ENCODE measurements around the gene PDE3A.
A peak's percentile ranks its signal among the peaks of the same experiment; 100 is the strongest.
"Not testable (repeated sequence)": the region's sequence is repeated elsewhere in the genome, so short reads cannot be mapped to it uniquely, and the experiment has no call there.

The PDE3A gene

GRCh38 chr12:20615020-20615419 is 246.7 kb downstream of the PDE3A start:
- DNase-seq (ENCODE audit: low spot score), result not testable (repeated sequence)

DNA sequence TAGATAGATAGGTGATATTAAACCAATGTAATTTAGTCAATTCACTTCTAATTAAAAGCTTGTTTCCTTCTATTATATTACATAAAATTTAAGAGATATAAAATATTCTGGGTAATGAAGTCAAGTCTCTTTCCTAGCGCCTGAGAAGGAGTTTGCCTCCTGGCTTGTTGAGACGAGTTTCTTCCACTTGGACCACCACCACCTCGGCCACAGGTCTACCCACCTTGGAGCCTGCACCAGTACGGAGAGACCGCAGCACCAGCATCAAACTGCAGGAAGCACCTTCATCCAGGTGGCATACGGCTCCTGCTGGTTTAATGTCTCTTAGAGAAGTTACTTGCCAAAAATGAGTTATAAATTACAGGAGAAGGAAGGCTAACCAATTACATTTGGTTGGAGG is 247.8 kb downstream of the PDE3A start:
- DNase-seq (ENCODE audit: low spot score), result no peak

DNA sequence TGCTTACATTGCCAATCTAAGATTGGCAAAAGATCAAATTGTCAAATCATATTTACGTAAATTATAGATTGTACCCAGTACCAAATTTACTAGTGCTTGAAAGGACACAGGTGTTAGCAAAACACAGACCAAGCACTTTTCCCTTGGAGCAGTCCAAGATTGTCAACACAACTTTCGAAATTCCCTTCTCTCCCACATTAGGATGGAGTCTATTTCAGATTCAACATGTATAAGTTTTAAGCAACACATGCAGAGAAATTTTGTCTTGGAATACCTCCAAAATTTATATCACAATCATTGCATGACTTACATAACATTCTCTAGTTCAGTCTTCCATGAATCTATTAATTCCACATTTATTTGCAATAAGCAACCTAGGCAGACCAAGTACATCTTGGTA is 251.9 kb downstream of the PDE3A start:
- no peak for DNase-seq (ENCODE audit: low spot score)

DNA sequence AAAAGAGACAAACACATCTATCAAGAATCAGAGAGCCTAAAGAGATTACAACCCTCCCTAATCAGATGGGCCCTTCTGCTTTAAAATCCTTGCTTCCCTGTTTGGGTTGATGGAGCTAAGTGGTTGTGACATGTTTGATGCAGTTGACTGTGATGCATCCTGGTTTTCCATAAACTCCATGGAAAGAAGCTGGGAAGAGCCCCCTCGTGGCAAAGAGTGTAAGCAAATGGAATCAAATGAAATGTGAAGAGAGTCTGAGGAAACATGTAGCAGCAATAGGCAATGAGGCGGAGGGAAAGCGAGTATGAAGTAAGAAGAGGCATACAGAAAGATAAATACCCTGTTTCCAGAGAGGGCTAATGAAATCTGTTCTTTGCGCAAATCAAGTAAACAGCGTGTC is 256.4 kb downstream of the PDE3A start:
- no peak for DNase-seq (ENCODE audit: low spot score)

- no peak for DNase-seq (ENCODE audit: low spot score)
Observed at GRCh38 chr12:20625531-20625930, 257.2 kb downstream of the PDE3A start.

DNA sequence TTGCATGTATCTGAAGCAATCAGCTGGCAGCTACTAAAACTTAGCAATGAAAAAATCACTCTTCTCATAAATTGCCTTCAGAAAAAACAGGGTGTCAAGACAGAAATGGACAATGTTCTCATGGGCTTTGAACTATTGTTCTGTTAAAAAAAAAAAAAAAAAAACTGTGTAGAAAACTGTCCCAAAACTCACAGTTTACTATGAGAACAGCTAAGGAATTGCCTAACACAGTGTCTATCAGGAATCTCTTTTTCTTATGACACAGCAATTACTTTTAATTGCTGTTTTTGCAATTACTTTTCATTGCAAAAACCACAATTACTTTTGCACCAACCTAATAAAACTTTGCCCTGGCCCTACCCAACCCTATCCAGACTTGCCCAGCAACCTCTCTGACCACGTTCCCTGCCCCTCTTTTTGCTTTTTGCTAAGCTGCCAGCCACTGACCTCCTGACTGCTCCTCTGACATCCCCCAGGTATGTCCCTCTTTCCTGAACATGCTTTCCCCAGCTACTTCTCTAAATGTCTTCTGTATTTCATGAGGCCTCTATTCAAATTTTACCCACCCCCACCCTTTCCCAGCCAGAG is 258.8 kb downstream of the PDE3A start:
- DNase-seq (ENCODE audit: low spot score), result no peak

- DNase-seq (ENCODE audit: low spot score), result no peak
Observed at GRCh38 chr12:20628226-20628787, 260.0 kb downstream of the PDE3A start.

DNA sequence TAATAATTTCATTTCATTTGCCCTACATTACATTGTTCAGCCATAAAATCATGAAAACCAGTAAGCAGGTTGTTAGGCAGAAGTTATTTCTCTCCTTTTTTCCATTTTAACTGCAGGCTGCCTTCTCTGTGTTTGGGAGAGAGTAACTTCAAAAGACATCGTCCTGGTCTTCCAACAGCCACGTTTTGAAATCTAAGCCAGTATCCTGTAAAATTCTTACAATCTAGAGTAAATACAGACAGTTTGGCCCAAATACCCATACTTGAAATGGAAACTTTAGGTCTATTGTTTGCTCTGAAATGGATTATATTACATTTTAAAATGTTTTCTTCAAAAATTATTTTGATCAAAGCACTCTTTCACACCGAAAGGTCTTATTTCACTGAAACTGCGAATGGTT is 260.7 kb downstream of the PDE3A start:
- DNase-seq (ENCODE audit: low spot score), result no peak

DNA sequence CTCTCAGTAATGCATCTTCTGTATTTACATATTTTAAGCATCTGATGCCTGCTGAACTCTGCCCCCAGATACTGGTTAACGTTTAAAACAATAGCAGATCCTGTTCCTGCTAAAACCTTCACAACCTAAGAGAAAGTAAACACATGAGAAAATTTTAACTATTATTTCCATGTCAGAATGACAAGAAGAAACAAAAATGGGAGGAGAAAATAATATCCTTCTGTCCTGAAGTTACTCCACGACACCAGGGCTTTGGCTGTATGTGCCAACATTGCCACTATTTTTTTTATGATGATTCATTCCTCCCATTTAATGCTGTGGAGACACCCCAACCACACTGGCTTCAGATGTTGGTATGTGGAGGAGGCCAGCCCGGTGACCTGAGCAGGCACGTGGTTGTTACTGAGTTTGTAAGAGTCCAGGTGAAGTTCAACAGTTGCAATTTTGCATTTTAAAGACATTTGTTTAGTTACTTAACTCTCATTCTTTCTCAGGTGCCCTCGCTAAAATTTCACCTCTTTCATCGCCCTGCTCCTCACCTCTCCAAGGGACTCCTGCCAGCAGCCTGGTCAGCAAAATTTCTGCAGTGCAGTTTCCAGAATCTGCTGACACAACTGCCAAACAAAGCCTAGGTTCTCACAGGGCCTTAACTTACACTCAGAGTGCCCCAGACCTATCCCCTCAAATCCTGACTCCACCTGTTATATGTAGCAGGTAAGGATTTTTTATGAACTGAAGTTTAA is 261.2 kb downstream of the PDE3A start:
- no peak for DNase-seq (ENCODE audit: low spot score)

DNA sequence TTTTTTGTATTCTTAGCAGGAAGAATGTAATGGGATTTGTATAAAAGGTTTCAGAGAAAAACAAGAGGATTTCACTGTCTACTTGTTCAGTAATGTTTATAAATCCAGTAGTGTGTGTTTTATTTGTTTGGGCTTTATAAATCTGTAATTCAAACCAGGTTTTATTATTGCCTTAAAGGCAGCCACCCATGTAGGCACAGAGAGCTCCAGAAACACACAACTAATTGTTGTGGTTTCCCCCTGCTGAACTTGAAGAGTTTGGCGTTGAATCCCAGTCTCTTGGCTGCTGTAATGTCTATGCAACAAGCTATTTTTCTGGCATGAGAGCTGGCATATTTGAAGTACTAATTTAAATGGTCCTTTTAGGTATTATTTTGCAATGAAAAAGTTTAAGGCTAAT is 263.4 kb downstream of the PDE3A start:
- DNase-seq (ENCODE audit: low spot score), result no peak

DNA sequence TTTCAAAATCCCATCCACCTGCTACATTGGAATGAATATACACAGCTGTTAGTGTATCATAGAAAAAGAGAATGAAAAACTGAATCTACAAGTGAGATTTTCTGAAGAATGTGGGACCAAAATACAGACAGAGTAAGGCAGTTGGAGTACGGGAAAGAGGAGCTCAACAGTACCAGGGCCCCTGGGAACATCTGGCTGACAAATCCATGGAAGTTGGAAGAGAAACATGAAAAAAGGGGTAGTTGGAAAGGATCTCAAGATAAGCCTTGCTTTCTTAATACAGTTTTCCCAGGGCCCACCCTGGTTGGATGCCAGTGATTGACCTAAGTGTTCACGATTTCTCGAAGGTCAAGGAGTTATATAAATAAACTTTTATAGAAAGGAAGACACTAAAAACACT is 272.8 kb downstream of the PDE3A start:
- no peak for DNase-seq (ENCODE audit: low spot score)

- no peak for DNase-seq (ENCODE audit: low spot score)
Observed at GRCh38 chr12:20643822-20644221, 275.5 kb downstream of the PDE3A start.

- peak; percentile 61 for DNase-seq (ENCODE audit: low spot score)
Observed at GRCh38 chr12:20646239-20646827, 278.0 kb downstream of the PDE3A start.

GRCh38 chr12:20653871-20654270 is 285.5 kb downstream of the PDE3A start:
- no peak for DNase-seq (ENCODE audit: low spot score)

DNA sequence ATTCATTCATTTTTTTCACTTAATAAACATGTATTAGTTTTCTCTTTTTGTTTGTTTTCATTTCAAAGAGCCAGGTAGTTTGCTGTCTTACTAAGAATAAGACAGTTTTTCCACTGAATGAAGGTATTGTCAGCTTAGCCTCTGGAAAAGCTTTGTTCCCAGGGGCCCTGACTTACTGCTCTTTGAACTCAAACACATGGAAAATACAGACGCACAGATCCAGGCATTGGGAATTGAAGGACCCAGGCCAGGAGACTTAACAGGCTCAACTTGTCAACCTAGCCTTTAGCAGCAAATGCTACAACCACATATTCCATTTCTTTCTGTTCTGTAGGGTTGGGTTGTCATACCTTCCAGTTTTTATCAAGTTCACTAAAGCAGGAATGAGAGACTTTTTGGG is 288.3 kb downstream of the PDE3A start:
- no peak for DNase-seq (ENCODE audit: low spot score)

- DNase-seq (ENCODE audit: low spot score), result no peak
Observed at GRCh38 chr12:20657496-20657895, 289.2 kb downstream of the PDE3A start.

DNA sequence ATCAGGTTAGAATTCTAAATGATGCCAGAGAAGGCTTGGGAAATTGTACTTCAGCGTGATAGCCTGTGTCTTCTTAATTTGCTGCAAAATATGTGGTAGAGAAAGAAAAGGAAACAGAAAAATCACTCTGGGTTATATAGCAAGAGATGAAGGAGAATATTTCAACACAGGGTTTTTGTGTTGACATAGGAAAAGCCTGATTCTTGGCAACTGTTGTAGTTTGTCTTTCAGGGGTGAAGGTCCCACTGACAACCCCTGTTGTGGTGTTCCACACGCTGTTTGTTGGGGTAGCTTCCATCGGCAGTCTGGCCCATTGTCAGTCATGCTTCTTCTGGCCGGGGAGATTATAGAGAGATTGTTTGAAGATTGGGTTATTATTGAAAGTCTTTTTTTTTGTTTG is 313.0 kb downstream of the PDE3A start:
- no peak for DNase-seq (ENCODE audit: low spot score)

DNA sequence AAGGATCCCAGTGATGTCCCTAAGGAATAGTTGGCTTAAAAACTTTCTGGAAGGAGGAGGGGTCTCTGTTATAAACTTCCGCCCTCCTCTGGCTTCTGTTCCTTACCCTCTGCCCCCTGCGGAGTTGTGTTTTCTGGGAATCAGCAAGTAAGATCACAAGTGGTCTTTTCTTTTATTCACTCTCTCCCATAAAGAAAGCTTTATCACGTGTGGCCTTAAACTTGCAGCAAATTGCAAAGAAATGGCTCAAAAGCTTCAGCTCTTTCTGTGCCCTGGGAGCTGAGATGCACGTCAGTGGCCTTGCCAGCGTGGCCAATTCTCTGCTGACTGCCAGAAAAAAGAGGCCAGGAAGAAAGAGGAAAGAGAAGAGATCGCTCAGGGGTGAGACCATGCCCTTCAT is 326.9 kb downstream of the PDE3A start, which contains the start of gene SLCO1C1:
Gene SLCO1C1, plus strand, starts transcription at position 101 of the 400 bp plus-strand sequence. CDS start 4,245 bp downstream, outside the sequence.
- DNase-seq (ENCODE audit: low spot score), result no peak

GRCh38 chr12:20696181-20696905 is 328.0 kb downstream of the PDE3A start:
- no peak for DNase-seq (ENCODE audit: low spot score)

GRCh38 chr12:20701106-20701505 is 332.8 kb downstream of the PDE3A start:
- no peak for DNase-seq (ENCODE audit: low spot score)

DNA sequence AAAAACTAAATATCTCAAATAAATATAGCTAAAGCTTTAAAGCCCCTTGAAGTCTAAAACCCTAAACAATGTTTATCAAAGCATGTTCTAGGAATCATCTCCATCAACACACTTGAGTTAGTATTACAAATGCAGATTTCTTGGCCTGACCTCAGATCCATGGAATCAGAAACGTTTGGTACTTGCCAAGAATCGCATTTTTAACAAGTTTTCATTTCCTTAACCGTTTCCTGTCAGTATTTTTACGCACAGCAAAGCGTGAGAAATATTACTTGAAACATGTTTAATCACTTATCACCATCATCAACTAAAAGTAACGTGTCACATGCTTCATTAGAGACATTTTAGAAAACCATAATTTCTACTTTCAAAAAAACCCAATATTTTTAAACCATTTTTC is 336.5 kb downstream of the PDE3A start:
- no peak for DNase-seq (ENCODE audit: low spot score)

- DNase-seq (ENCODE audit: low spot score), result no peak
Observed at GRCh38 chr12:20711846-20712245, 343.5 kb downstream of the PDE3A start.

All from NAMALWA (cell line).